HepG2 (cell line): Measurements from ENCODE around the gene GATM. TPM values are rescaled to one million over a fixed set of nuclear protein-coding genes. Genes with fewer than 3 reads are reported as not detected.
A peak's percentile ranks its signal among the peaks of the same experiment; 100 is the strongest.

ENCODE experiments used
- AKNA ChIP-seq: sonication (generic); formaldehyde crosslinking; IDR thresholded peaks from 2 replicates; pipeline ENCODE4 v1.4.0; 2020; ENCODE audit warnings: missing genetic modification reagents, borderline replicate concordance
- DMTF1 ChIP-seq: sonication (generic); formaldehyde crosslinking; IDR thresholded peaks from 2 replicates; pipeline ENCODE4 v1.4.0; 2020; ENCODE audit warnings: mild to moderate bottlenecking, missing genetic modification reagents
- MXD1 ChIP-seq: sonication (generic); formaldehyde crosslinking; IDR thresholded peaks from 2 replicates; pipeline ENCODE4 v1.4.0; 2020; ENCODE audit warnings: mild to moderate bottlenecking, missing genetic modification reagents
- TEF ChIP-seq: sonication (generic); formaldehyde crosslinking; IDR thresholded peaks from 2 replicates; pipeline ENCODE4 v1.5.0; 2020; ENCODE audit warnings: missing genetic modification reagents
- TGIF2 ChIP-seq: IDR thresholded peaks from 2 replicates; pipeline ENCODE4 v1.6.1; 2016; ENCODE audit warnings: control low read depth, missing compliant biosample characterization
- THAP9 ChIP-seq: sonication (generic); formaldehyde crosslinking; IDR thresholded peaks from 2 replicates; pipeline ENCODE4; 2020; ENCODE audit warnings: missing genetic modification reagents, mild to moderate bottlenecking, borderline replicate concordance
- ZNF180 ChIP-seq: sonication (generic); formaldehyde crosslinking; IDR thresholded peaks from 2 replicates; pipeline ENCODE4 v1.4.0; 2020; ENCODE audit warnings: low read depth, missing genetic modification reagents, borderline replicate concordance
- ZNF235 ChIP-seq: sonication (generic); formaldehyde crosslinking; IDR thresholded peaks from 2 replicates; pipeline ENCODE4 v1.8.1; 2023; ENCODE audit warnings: mild to moderate bottlenecking, missing genetic modification reagents, borderline replicate concordance
- ZNF282 ChIP-seq: fragments of 450-650 bp; IDR thresholded peaks from 2 replicates; pipeline ENCODE4 v1.6.1; 2018; ENCODE audit not compliant: partially characterized antibody
- ZNF382 ChIP-seq: sonication (generic); formaldehyde crosslinking; IDR thresholded peaks from 2 replicates; pipeline ENCODE4 v1.5.0; 2020; ENCODE audit warnings: missing genetic modification reagents, mild to moderate bottlenecking, borderline replicate concordance
- ZNF496 ChIP-seq: sonication (generic); formaldehyde crosslinking; IDR thresholded peaks from 2 replicates; pipeline ENCODE4 v1.8.1; 2023; ENCODE audit warnings: mild to moderate bottlenecking, moderate library complexity, missing genetic modification reagents; ENCODE audit not compliant: insufficient replicate concordance
- ZNF773 ChIP-seq: sonication (generic); formaldehyde crosslinking; IDR thresholded peaks from 2 replicates; pipeline ENCODE4 v1.4.0; 2020; ENCODE audit warnings: missing genetic modification reagents, borderline replicate concordance
- ZNF83 ChIP-seq: sonication (generic); formaldehyde crosslinking; IDR thresholded peaks from 2 replicates; pipeline ENCODE4 v1.4.0; 2020; ENCODE audit warnings: missing genetic modification reagents, mild to moderate bottlenecking, borderline replicate concordance
- polyA plus RNA-seq, 8 experiments: library from polyadenylated mRNA; depleted of rRNA in 3 of 8; stranded (reverse) in 7 of 8; unstranded in 1 of 8; fragments of >200 nt; fragmentation: Illumina TruSeq in 4 of 8; extraction: Trizol in 4 of 8; gene quantifications; 2 replicates each; pipeline versions ENCODE4 v1.2.1 to v1.2.3, GENCODE V29; 2011 to 2016; ENCODE audit warnings: low read depth in 4 of 8, missing spikeins in 1 of 8, mixed read lengths in 1 of 8; ENCODE audit not compliant: insufficient read depth in 1 of 8
- total RNA-seq, 5 experiments: library from RNA; depleted of rRNA; stranded (reverse); fragments of >200 nt; fragmentation: Illumina TruSeq; extraction: Trizol; gene quantifications; 2 replicates each; pipeline ENCODE4 v1.2.3, GENCODE V29; 2016; ENCODE audit warnings: low read depth in 1 of 5

The GATM gene
- total and polyA plus RNA-seq, 2 of the 13 experiments (the other 11 are each of a cell fraction or from before 2014, with no cell fraction given) = 2.1 to 16.8 TPM

- no peak for TF ChIP-seq ZNF496 (CRISPR knock-in tag)
- TF ChIP-seq ZNF282 = no peak
- no peak for TF ChIP-seq TEF (CRISPR knock-in tag)
- TF ChIP-seq TGIF2 (CRISPR knock-in tag) = 0 out of 2 replicates have a peak, but pooled peaks have one; percentile 54
- TF ChIP-seq ZNF83 (CRISPR knock-in tag) = peak; percentile 52; the same call in 1 of the 2 replicates
- TF ChIP-seq THAP9 (CRISPR knock-in tag) = no peak
- TF ChIP-seq ZNF235 (CRISPR knock-in tag) = peak; percentile 16; the same call in 1 of the 2 replicates
- TF ChIP-seq MXD1 (CRISPR knock-in tag) = no peak; the same call in 1 of the 2 replicates
- TF ChIP-seq ZNF382 (CRISPR knock-in tag) = no peak
- TF ChIP-seq ZNF773 (CRISPR knock-in tag) = no peak
- no peak for TF ChIP-seq ZNF180
- no peak for TF ChIP-seq AKNA (CRISPR knock-in tag)
- TF ChIP-seq DMTF1 = 0 out of 2 replicates have a peak, but pooled peaks have one; percentile 0
These were observed 24.9 kb upstream of the GATM start (continued) for GRCh38 chr15:45402955-45403877.
